Prostate gland (tissue), 2 donors: ENCODE results near the gene PKHD1.

Experiments
- POLR2AphosphoS5 ChIP-seq: sonication (generic); formaldehyde crosslinking; IDR thresholded peaks from one replicate; pipeline ENCODE4 v1.6.1; 2017; ENCODE audit warnings: antibody characterized with exemption
- TF ChIP-seq, protein P1 (sequence below), 4 experiments: fragments of 200-600 bp in 2 of 4; fragments of 450-650 bp in 2 of 4; sonication (generic) in 2 of 4; IDR thresholded peaks; 1 replicate in 3 of 4; 2 replicates in 1 of 4; pipeline ENCODE4 v1.5.1; 2016 to 2019; ENCODE audit warnings: antibody characterized with exemption in 4 of 4, mild to moderate bottlenecking in 2 of 4, moderate library complexity in 2 of 4

DNA sequence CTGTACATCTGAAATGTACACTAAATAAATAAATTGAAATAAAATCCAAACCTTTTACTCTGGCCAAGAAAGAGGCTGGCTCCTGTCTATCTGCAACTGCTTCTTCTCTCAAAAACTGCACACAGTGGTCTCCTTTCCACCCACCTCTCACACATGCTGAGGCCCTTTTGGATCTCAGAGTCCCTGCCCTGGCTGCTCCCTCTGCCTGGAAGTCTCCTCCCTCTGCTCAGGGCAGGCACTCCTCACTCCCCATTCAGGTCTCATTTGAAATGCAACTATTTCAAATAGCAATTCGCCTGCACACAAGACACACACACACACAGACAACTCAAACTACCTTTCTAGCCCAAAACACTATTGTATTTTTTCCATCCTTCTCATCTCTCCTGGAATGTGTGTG, 348.8 kb downstream of the PKHD1 start:
- TF ChIP-seq, protein P1, sequence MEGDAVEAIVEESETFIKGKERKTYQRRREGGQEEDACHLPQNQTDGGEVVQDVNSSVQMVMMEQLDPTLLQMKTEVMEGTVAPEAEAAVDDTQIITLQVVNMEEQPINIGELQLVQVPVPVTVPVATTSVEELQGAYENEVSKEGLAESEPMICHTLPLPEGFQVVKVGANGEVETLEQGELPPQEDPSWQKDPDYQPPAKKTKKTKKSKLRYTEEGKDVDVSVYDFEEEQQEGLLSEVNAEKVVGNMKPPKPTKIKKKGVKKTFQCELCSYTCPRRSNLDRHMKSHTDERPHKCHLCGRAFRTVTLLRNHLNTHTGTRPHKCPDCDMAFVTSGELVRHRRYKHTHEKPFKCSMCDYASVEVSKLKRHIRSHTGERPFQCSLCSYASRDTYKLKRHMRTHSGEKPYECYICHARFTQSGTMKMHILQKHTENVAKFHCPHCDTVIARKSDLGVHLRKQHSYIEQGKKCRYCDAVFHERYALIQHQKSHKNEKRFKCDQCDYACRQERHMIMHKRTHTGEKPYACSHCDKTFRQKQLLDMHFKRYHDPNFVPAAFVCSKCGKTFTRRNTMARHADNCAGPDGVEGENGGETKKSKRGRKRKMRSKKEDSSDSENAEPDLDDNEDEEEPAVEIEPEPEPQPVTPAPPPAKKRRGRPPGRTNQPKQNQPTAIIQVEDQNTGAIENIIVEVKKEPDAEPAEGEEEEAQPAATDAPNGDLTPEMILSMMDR (IDR thresholded peaks at IDR 0.05) = no peak
- TF ChIP-seq POLR2AphosphoS5 = no peak
